WERI-Rb-1 (cell line): ENCODE data around the gene CPOX.

ENCODE experiments used
- DNase-seq: peaks from one replicate; pipeline ENCODE4 v3.0.0-alpha.2; 2020
- H3K27ac ChIP-seq: fragments of 250-450 bp; sonication (Bioruptor Pico); 2 replicates; pipeline ENCODE4 v1.5.1; 2020; ENCODE audit warnings: mild to moderate bottlenecking, moderate library complexity
- H3K27me3 ChIP-seq: fragments of 250-450 bp; sonication (Bioruptor Pico); 2 replicates; pipeline ENCODE4 v1.5.1; 2021; ENCODE audit warnings: mild to moderate bottlenecking, low read depth, moderate library complexity; ENCODE audit not compliant: insufficient read depth, severe bottlenecking
- H3K36me3 ChIP-seq: fragments of 250-450 bp; sonication (Bioruptor Pico); 2 replicates; pipeline ENCODE4 v1.5.1; 2020; ENCODE audit warnings: mild to moderate bottlenecking, moderate library complexity
- H3K4me3 ChIP-seq: 2 replicates; pipeline ENCODE4 v1.5.1; 2011; ENCODE audit warnings: low read depth, mild to moderate bottlenecking, control low read depth, low read length
- H3K9me3 ChIP-seq: fragments of 250-450 bp; sonication (Bioruptor Pico); 2 replicates; pipeline ENCODE4 v1.5.1; 2021; ENCODE audit warnings: mild to moderate bottlenecking, moderate library complexity; ENCODE audit not compliant: severe bottlenecking
- CTCF ChIP-seq: IDR thresholded peaks from 2 replicates; pipeline ENCODE4 v1.5.1; 2011; ENCODE audit warnings: low read depth, mild to moderate bottlenecking, control low read depth, inconsistent platforms, low read length

Gene CPOX

GRCh38 chr3:98553021-98553563 lies 40.3 kb downstream of the CPOX start:
- Histone ChIP-seq H3K9me3 (no peaks in the 10 kb centered on the region), H3K4me3 (no peak overlapping the region), H3K27me3 (no peaks in the 10 kb centered on the region), H3K27ac (no peak overlapping the region), H3K36me3 (no peaks in the 10 kb centered on the region)
- no peak for DNase-seq
- TF ChIP-seq CTCF, result no peak

- DNase-seq, result no peak
- Histone ChIP-seq H3K27ac (no peak overlapping the region), H3K27me3 (no peaks in the 10 kb centered on the region), H3K4me3 (no peak overlapping the region), H3K9me3 (no peaks in the 10 kb centered on the region), H3K36me3 (no peaks in the 10 kb centered on the region)
- TF ChIP-seq CTCF, result no peak
These were observed 41.0 kb downstream of the CPOX start for GRCh38 chr3:98552232-98553020.

GRCh38 chr3:98551754-98552153 lies 41.7 kb downstream of the CPOX start:
- Histone ChIP-seq H3K9me3 (no peaks in the 10 kb centered on the region), H3K27me3 (no peaks in the 10 kb centered on the region), H3K36me3 (no peaks in the 10 kb centered on the region), H3K27ac (no peak overlapping the region), H3K4me3 (no peak overlapping the region)
- no peak for DNase-seq
- TF ChIP-seq CTCF, result no peak

GRCh38 chr3:98551236-98551635 lies 42.2 kb downstream of the CPOX start:
- Histone ChIP-seq H3K36me3 (no peaks in the 10 kb centered on the region), H3K27ac (no peak overlapping the region), H3K9me3 (no peaks in the 10 kb centered on the region), H3K4me3 (no peak overlapping the region), H3K27me3 (no peaks in the 10 kb centered on the region)
- TF ChIP-seq CTCF, result no peak
- no peak for DNase-seq

- H3K27me3 ChIP-seq, result no peaks in the 10 kb centered on the region
- no peak for DNase-seq
- no peak overlapping the region for H3K4me3 ChIP-seq
- no peaks in the 10 kb centered on the region for H3K36me3 ChIP-seq
- H3K9me3 ChIP-seq, result no peaks in the 10 kb centered on the region
- no peak for TF ChIP-seq CTCF
- no peak overlapping the region for H3K27ac ChIP-seq
These were observed 42.6 kb downstream of the CPOX start for GRCh38 chr3:98550833-98551232.

GRCh38 chr3:98548544-98548943 lies 44.9 kb downstream of the CPOX start:
- Histone ChIP-seq H3K9me3 (no peaks in the 10 kb centered on the region), H3K27ac (no peak overlapping the region), H3K36me3 (no peaks in the 10 kb centered on the region), H3K4me3 (no peak overlapping the region), H3K27me3 (no peaks in the 10 kb centered on the region)
- DNase-seq, result no peak
- no peak for TF ChIP-seq CTCF
